GM18858 (cell line): ENCODE results near the gene ADIRF.
"Not testable (repeated sequence)": the region's sequence is repeated elsewhere in the genome, so short reads cannot be mapped to it uniquely, and the experiment has no call there.

Experiments
- ATAC-seq: cut with Tn5 transposase; IDR thresholded peaks from one replicate; pipeline ENCODE4 v1.9.1; 2021; ENCODE audit not compliant: unreplicated experiment

Gene ADIRF

DNA sequence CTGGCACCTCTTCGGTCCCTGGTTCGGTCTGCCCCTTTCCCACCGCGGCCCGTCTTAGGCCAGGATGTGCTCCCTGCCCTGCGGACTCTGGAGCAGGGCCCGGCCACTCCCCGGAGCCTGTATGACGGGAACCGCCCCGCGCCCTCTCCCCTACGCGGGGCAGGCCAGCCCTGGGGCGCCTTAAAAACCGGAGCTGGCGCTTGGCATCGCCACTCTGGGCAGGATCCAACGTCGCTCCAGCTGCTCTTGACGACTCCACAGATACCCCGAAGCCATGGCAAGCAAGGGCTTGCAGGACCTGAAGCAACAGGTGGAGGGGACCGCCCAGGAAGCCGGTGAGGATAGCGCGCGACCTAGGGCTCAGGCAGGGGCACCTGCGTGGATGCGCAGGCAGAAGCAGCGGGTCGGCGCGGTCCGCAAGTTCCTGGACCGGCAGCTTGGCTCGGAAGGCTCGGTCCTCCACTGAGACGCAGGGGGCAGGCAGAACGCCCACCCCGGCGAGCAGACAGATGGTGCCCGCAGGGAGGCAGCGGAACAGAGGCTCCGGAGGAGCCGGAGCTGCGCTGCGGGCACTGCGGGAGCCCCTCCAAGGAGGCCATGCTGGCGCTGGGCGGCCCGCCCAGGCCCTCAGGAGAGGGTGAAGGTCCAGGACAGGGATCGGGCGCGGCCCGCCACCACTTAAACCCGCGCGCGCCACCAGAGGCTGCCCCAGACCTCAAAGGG lies at the start of gene ADIRF:
ADIRF (plus strand) TSS at position 212 of the 723 bp plus-strand sequence; CDS start at position 275, 63 bp downstream.
- no peak for ATAC-seq

DNA sequence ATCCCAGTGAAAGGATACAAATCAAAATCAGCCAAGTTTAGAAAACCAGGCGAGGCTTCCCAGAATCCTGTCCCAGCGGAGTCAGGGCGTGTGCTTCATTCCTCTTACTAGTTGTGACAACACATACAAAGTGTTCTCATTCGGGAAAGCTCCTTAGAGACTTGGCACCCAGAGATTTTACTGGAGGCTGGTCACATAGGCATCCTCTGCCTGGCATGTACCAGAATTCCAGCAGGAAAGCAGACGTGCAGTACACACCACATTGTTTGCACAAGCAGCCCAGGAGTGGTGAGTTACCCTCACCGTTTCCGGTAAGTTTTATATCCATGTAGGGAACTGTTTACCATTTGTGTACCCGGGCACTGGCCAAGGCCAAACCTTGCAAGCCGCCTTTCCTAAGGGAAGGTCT lies 45.7 kb upstream of the ADIRF start:
- no peak for ATAC-seq

DNA sequence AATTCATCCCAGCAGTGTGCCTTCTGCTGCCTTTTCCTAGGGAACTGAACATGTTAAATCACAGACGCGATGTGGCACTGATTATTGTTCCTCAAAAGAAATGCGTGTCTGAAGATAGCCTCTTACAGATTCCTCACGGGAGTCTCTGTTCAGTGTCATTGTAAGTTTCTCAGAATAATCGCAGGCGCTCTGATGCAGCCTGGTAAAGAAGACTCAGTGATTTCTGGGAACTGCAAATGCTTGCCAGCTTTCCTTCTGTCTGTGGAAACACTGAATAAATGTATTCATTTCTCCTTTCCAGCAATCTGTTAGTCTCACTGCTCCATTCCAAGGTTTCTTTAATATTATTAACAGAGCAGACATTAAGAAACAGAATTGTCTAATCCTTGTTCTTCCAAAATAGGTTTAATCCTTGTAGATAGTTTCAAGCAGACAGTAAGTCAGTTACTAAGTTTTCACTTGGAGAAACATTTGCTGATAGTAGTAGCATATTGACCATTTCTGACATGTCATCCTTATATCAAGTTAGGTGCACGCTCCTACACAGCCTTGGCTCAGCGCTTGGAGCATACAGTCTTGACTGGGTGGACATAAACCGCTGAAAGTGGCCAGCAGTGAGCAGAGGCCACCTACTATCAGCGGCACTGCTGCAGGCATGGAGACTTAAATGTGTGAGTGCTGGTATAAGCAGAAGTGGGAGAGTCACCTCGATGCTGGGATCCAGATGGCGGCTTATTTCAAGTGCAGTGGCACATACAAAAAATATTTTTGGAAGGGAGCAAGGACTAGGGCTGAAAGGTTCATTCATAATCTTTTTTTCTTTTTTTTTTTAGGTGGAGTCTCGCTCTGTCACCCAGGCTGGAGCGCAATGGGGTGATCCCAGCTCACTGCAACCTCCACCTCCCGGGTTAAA lies 38.6 kb upstream of the ADIRF start:
- no peak for ATAC-seq

DNA sequence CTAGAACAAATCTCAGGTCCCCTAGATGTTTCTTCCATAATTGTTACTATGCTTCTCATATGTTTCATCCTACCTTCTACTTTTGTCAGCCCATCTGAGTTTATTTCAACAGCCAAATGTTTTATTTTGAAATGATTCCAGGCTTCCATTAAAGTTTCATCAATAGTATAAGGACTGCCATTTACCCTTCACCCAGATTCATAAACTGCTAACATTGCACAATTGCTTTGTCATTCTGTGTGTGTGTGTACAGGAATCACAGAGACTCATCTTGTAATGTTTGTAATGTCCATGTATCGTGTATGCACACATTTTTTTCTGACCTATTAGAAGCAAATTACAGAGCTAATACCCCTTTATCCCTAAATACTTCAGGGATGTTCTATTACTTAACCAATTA lies 36.4 kb upstream of the ADIRF start:
- no peak for ATAC-seq

GRCh38 chr10:86932674-86933073 lies 35.6 kb upstream of the ADIRF start:
- no peak for ATAC-seq

- ATAC-seq = not testable (repeated sequence)
Measured at GRCh38 chr10:86934162-86934711, 34.0 kb upstream of the ADIRF start.

- no peak for ATAC-seq
Measured at GRCh38 chr10:86936661-86937501, 31.4 kb upstream of the ADIRF start.

- no peak for ATAC-seq
Measured at GRCh38 chr10:86937502-86938154, 30.7 kb upstream of the ADIRF start.

- no peak for ATAC-seq
Measured at GRCh38 chr10:86938260-86938659, 30.0 kb upstream of the ADIRF start.

DNA sequence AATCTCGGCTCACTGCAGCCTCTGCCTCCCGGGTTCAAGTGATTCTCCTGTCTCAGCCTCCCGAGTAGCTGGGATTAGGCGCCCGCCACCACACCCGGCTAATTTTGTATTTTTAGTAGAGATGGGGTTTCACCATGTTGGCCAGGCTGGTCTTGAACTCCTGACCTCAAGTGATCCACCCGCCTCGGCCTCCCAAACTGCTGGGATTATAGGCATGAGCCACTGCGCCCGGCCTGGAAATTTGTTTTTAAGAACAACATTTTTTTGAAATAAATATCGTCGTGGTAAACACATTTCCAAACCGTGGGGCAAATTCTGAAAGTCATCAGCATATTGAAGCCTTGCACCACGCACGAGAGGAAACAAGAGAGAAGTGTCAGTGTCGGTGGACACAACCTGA lies 28.2 kb upstream of the ADIRF start:
- ATAC-seq = not testable (repeated sequence)

GRCh38 chr10:86940677-86941076 lies 27.6 kb upstream of the ADIRF start:
- ATAC-seq = no peak

GRCh38 chr10:86941426-86941825 lies 26.9 kb upstream of the ADIRF start:
- ATAC-seq = no peak

DNA sequence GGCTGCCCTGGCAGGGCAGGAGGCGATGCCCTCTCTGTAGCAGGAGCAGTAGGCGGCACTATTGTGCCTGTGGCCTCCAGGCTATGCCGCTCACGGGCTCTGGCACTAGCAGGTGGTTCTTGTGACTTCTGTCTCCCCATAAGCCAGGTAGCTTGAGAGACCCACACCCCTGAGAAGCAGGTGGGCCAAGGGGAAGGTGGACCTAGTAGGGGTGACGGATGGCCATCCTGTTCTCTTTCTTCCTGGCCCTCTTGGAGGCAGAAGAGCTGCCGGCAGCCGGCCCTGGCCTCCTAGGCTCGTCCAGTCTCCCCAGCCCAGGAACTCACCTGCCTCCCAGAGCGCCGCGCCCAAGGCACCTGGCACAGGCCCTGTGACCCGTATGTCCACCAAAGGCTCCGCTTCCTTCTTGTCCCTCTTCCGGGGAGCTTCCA lies 26.3 kb upstream of the ADIRF start:
- ATAC-seq = no peak

GRCh38 chr10:86942441-86943315 lies 25.6 kb upstream of the ADIRF start:
- ATAC-seq = no peak

DNA sequence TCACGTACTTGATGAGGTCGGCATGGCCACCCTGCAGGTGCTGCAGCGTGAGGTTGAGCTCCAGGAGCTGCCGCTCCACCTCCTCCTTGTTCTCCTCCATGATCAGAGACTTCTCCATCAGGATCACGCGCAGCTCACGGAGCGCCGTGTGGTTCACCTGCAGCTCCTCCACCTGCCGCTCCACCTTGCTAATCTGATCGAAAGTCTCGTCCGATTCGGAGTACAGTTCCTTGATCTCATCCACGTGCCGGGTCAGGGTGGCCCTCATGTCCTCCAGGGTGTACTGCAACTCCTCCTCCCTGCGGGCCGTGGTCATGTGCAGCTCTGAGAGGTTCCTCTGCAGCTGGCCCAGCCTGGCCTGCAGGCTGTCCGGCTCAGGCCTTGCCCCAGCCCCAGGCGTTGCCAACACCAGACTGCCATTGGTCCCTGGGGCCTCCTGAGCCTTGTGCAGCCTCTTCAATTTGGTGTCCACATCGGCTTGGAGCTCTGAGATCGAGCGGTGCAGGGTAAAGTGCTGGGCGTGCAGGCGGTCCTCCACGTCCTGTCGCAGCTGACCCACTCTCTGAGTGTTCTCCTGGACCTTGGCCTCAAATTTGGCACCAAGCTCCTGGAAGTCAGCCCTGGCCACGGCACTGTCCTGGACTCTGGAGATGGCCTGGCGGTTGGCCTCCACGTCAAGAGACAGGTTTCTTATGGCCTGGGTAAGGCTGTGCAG lies 24.8 kb upstream of the ADIRF start:
- ATAC-seq = no peak

GRCh38 chr10:86944031-86944419 lies 24.3 kb upstream of the ADIRF start:
- ATAC-seq = no peak

GRCh38 chr10:86944471-86944870 lies 23.8 kb upstream of the ADIRF start:
- no peak for ATAC-seq

GRCh38 chr10:86944907-86945306 lies 23.4 kb upstream of the ADIRF start:
- no peak for ATAC-seq
